ENCODE results near the gene TM4SF18.

DNA sequence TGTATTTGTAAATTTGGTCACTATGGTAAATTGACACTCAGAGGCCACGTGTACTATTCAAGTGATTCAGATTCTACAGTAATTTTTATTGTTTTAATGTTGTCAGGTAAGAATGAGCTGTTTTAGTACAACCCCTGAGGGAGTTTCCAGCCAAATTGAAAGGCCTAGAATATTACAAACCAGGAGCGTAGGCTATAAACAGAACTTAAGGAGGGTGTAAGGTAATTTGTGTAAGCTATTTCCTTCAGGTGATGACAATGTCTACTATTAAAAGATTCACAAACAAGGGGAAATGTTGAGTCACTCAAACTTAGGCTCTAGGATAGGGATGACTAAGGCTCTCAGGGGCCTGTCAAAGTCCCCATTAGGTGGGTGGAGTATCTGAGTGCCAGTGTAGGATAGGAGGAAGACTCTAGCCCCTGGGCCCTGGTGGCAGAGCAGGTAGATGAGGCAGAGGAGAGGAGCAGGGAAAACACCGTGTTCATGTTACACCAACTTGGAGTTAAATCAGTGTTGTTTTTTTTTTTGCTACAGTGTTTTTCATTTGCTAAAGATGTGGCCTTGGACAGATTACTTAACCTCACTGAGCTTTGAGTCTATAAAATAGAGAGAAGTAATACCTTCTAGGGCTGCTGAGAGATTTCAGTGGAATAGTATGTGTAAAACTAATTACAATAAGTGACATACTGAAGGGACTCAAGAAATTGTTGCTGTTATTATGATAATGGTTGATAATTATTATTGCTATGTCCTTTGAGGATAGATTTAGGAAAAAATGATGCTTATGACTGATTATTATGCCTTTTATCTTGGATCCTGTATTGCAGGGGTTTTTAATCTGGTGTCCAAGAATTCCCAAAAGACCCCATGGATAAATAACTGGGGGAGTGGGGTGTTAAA lies 33.8 kb upstream of the TM4SF18 start:
- TF ChIP-seq, protein P1, sequence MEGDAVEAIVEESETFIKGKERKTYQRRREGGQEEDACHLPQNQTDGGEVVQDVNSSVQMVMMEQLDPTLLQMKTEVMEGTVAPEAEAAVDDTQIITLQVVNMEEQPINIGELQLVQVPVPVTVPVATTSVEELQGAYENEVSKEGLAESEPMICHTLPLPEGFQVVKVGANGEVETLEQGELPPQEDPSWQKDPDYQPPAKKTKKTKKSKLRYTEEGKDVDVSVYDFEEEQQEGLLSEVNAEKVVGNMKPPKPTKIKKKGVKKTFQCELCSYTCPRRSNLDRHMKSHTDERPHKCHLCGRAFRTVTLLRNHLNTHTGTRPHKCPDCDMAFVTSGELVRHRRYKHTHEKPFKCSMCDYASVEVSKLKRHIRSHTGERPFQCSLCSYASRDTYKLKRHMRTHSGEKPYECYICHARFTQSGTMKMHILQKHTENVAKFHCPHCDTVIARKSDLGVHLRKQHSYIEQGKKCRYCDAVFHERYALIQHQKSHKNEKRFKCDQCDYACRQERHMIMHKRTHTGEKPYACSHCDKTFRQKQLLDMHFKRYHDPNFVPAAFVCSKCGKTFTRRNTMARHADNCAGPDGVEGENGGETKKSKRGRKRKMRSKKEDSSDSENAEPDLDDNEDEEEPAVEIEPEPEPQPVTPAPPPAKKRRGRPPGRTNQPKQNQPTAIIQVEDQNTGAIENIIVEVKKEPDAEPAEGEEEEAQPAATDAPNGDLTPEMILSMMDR (IDR thresholded peaks at IDR 0.05): no peak
- TF ChIP-seq POLR2A (IDR thresholded peaks at IDR 0.05): no peak

All from thyroid gland (tissue), 4 donors.